HFF-Myc (cell line): ENCODE data around the gene MIA3.

ENCODE experiments used
- DNase-seq: peaks from one replicate; pipeline ENCODE4 v3.0.0-alpha.2; 2011; ENCODE audit warnings: low read depth; ENCODE audit errors: extremely low read depth
- H3K4me3 ChIP-seq: replicated peaks from 2 replicates; pipeline ENCODE4 v1.5.1; 2011; ENCODE audit warnings: low read depth, mild to moderate bottlenecking, control low read depth, low read length
- TF ChIP-seq, protein P1 (sequence below): IDR thresholded peaks from 2 replicates; pipeline ENCODE4 v1.5.1; 2012; ENCODE audit warnings: mild to moderate bottlenecking, low read depth, low read length, control low read depth; ENCODE audit errors: missing control alignments

MIA3 gene

DNA sequence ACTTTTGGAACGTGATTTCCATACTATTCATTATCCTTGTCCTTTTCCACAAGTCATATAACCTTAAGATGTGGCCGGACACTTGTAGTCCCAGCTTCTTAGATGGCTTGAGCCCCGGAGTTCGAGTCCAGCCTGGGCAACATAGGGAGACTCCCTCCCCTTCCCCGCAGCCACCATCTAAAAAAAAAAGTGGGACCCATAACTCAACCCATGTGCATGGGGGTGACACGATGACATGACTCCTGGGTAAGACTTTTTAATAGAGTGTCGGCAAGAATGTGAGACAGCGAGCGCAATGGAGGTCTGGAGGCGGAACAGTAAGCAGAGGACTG is 25.7 kb downstream of the MIA3 start:
- peak overlapping the region; percentile 82 for H3K4me3 ChIP-seq
- TF ChIP-seq, protein P1, sequence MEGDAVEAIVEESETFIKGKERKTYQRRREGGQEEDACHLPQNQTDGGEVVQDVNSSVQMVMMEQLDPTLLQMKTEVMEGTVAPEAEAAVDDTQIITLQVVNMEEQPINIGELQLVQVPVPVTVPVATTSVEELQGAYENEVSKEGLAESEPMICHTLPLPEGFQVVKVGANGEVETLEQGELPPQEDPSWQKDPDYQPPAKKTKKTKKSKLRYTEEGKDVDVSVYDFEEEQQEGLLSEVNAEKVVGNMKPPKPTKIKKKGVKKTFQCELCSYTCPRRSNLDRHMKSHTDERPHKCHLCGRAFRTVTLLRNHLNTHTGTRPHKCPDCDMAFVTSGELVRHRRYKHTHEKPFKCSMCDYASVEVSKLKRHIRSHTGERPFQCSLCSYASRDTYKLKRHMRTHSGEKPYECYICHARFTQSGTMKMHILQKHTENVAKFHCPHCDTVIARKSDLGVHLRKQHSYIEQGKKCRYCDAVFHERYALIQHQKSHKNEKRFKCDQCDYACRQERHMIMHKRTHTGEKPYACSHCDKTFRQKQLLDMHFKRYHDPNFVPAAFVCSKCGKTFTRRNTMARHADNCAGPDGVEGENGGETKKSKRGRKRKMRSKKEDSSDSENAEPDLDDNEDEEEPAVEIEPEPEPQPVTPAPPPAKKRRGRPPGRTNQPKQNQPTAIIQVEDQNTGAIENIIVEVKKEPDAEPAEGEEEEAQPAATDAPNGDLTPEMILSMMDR = no peak
- no peak for DNase-seq

DNA sequence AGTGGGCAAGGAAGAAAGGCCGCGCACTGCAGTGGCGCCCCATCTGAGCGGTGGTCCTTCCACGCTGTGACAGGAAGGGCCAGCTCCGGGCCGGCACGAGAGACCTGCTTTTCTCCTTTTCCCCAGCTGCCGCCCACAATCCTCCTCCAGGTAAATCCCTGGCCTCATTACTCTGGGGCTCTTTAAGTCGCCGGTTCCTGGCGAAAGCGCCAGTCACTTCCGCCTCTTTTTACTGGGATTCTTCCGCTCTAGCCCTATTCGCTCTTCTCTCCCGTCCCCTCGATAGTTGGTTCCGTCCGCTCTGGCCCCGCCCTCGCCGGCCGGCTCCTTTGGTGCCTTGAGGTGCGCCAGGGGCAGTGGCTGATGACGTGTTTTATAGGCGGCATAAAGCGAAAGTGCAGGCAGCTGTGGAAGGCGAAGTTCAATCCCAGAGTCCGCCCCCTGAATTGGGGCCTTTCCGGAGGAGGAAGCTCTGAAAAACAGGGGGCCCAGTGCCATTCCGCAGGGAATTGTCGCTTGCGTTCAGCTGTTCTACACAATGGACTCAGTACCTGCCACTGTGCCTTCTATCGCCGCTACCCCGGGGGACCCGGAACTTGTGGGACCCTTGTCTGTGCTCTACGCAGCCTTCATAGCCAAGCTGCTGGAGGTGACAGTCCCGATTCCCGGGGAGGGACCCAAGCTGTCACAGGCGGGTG is 26.2 kb downstream of the MIA3 start:
- DNase-seq = peak; percentile 93
- TF ChIP-seq, protein P1 = no peak
- H3K4me3 ChIP-seq = peak overlapping the region; percentile 82

DNA sequence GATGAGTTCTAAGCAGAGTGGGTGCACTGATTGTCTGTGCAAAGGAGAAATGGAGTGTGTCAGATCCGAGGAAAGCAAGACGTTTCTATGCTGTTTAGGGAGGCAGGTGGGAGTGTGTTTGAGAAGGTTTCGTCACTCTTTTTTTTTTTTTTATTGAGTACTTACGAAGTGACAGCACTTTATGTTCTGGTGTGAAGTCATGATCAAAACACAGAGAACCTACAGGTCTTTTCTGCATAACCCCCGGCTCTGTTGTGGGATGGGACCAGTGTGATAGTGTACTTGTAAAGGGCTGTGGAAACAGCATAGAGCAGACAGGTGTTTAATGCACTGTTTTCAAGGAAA is 26.7 kb downstream of the MIA3 start:
- DNase-seq = no peak
- TF ChIP-seq, protein P1 = no peak

DNA sequence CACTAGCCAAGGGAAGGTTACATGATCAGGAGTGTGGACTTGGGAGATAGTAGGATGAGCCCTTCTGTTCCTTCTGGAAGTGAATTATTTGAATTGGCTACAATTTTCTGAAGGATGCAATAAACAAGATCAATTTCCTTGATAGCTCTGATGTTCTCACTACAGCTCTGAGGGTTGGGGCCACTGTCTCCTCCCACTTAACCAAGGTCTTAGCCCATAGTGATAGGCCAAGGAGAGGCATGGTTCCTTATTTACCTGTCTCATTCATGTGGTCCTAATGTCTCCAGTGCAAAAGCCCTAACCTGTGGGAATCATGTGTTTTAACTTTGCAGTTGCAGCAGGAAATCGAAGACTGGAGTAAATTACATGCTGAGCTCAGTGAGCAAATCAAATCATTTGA is 34.8 kb downstream of the MIA3 start:
- TF ChIP-seq, protein P1 = no peak
- no peak for DNase-seq
- no peak overlapping the region for H3K4me3 ChIP-seq

More for the DNA sequence above, 26.7 kb downstream of the MIA3 start:
- peak overlapping the region; percentile 82 for H3K4me3 ChIP-seq

DNA sequence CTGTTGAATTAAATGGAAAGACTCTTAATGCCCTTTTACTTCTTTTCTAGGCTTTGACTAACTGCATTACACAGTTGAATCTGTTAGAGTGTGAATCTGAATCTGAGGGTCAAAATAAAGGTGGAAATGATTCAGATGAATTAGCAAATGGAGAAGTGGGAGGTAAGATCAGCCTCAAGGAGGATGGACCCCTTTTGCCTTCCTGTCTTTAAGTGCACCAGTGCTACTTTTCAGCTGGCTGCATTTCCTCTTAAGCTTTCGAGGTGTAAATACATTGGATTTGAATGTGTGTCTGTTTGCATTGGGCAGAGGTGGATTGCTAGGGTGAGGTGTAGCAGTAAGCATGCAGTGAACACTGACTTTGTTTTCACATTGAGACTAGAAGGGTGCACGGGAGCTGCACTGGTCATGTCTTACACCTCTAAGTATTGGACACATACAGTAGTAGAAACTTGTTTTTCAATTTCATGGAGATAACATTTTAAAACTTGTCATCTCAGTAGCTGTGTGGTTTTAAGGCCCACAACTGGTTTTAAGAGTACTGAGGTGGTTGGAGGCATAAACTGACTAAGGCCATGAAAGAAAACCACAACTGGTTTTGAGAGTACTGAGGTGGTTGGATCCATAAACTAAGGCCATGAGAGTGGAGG is 35.4 kb downstream of the MIA3 start:
- TF ChIP-seq, protein P1 = no peak
- DNase-seq = no peak
- H3K4me3 ChIP-seq = no peak overlapping the region

DNA sequence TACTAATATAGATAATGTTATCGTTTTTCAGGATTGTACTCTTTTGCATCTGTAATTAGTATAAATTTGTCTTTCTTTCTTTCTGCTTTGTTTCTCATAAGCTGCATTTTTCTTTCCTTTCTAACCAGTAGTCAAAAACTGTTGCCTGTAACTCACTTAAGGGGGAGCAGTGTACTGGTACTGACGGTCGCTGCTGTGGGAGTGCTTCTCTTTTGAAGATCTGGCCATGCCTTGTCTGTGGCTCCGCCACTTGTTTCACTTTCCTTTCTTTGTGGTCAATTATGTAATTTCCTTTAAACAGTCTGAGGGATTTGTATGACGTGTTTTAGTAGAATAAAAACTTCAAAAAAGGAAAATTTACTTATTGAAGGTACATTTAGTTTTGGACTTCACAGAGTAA is 37.0 kb downstream of the MIA3 start:
- TF ChIP-seq, protein P1 = no peak
- H3K4me3 ChIP-seq = no peak overlapping the region
- DNase-seq = no peak
